Adipose tissue (tissue), 3 donors: ENCODE results near the gene ULK4. TPM values are rescaled to one million over a fixed set of nuclear protein-coding genes. Genes with fewer than 3 reads are reported as not detected.
"Not testable (repeated sequence)": the region's sequence is repeated elsewhere in the genome, so short reads cannot be mapped to it uniquely, and the experiment has no call there.

Experiments used
- H3K27ac ChIP-seq: one replicate; pipeline ENCODE4 v1.5.1; 2013; ENCODE audit warnings: low read depth, low read length
- WGBS, 3 donors: extraction: QIAGEN DNeasy Blood & Tissue Kit; methylation state at CpG; one replicate each; pipeline ENCODE4 v1.1.7; 2013; 5-methylcytosine and 5-hydroxymethylcytosine counted together
- polyA plus RNA-seq, 3 donors: library from polyadenylated mRNA; stranded (reverse); fragments of 200-250 nt; gene quantifications; one replicate each; pipeline ENCODE4 v1.2.3, GENCODE V29; 2013
- donor health status: healthy with polysubstance abuse.
- donor health status: Bipolar disorder and iron deficiency.
- donor health status: healthy.

Gene ULK4
- polyA plus RNA-seq, 3 donors = 0.45 to 1.9 (median 1.8) TPM

DNA sequence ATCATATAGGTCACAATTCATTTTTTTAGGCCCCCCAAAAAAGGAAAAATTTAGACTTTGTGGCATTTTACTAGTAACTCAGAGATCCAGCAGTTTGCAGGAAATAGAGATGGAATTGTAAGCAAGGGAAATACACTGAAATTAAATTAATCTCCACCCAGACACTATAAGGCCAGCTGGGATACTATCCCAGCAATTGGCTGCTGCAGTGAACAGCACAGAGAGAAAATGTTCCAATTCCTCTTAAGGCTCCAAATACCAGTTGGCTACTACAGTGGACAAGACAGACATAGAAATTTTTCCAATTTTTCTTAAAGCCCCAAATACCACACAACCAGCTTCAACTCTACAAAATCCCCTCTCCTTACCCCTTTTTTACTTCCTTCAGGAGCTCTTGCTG, 78.9 kb downstream of the ULK4 start:
- no peak overlapping the region for H3K27ac ChIP-seq

DNA sequence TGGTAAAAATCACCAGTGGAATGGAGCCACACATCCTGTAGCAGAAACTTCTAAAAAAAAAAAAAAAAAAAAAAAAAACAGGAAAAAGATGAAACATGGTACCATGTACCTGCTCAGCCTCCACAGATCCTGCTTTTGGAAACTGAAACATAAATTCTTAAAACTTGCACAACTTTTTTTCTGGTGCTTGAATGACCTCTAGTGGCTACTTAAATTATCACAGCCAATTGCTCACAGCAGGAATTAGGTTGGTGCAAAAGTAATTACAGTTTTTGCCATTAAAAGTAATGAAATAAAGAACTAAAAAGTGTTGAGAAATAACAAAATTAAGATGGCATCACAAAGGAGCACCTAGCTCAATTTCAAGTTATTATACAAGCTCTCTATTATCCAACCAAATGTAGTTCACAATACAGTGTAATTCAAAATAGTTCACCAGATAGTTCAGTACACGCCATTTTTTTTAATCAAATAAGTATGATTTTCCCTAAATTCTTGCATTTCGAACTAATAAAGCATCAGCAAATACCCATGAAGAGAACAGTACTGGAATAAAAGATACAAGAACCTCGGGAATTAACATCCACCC, 80.6 kb downstream of the ULK4 start:
- 50 to 69% (median 61%) methylated on average over 3 of the region's 3 CpGs for WGBS, 3 donors

GRCh38 chr3:41880387-41880786, 81.5 kb downstream of the ULK4 start:
- no peak overlapping the region for H3K27ac ChIP-seq
- WGBS, 3 donors = 46 to 80% (median 76%) methylated on average over 2 of the region's 2 CpGs

More for the DNA sequence above, 80.6 kb downstream of the ULK4 start:
- no peak overlapping the region for H3K27ac ChIP-seq

GRCh38 chr3:41877741-41878140, 84.2 kb downstream of the ULK4 start:
- WGBS, 3 donors = 94 to 97% (median 95%) methylated on average over 9 of the region's 9 CpGs
- H3K27ac ChIP-seq = not testable (repeated sequence)

DNA sequence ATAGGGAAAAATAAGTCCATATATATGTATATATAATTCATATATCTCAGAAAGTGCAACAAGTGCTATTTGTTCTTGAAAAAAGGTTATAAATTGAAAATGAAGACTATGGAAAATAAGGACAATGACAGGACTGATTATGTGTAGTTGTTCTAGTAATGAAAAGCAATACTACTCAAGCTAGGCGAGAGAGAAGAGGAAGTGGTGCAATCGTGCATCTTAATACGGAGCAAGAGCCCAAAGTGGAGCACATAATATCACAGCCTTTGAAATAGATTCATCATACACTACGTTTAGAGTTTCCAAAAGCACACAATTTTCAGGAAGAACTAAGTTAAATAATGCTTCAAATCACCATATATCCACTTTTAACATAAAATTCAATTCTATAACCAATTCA, 87.9 kb downstream of the ULK4 start:
- H3K27ac ChIP-seq = no peak overlapping the region
- 67 to 93% (median 74%) methylated on average over 4 of the region's 4 CpGs for WGBS, 3 donors

DNA sequence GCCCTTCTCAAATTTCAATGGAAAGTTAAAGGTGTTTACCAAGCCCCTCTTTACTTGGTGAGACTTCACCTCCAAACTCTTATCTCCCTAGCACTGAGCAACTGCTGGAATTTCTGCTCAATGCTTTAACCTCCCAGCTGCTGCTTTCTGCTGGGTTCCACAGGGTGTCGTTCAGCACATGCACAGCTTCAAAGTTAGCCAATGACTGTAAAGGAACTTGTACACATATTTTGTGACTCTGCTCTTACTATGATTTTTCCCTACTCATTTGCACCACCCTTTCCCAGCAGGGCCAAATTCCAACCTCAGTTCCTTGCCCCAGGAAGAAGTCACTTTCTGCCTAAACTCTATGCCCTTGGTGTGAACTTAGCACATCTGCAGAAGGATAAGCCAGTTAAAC, 89.7 kb downstream of the ULK4 start:
- 82 to 95% (median 88%) methylated on average over 1 of the region's 1 CpG for WGBS, 3 donors
- no peak overlapping the region for H3K27ac ChIP-seq

- no peak overlapping the region for H3K27ac ChIP-seq
- WGBS, 3 donors = 86 to 96% (median 94%) methylated on average over 2 of the region's 2 CpGs
Measured at GRCh38 chr3:41867533-41867932, 94.4 kb downstream of the ULK4 start.

DNA sequence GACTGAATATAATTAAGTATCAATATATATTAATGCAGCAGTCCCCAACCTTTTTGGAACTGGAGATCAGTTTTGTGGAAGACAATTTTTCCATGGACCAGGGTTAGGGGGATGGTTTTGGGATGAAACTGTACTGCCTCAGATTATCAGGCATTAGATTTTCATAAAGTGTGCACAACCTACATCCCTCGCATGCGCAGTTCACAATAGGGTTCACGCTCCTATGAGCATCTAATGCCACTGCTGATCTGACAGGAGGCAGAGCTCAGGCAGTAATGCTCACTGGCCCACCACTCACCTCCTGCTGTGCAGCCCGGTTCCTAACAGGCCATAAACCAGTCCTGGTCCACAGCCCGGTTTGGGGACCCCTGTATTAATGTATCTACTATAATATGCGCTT, 95.6 kb downstream of the ULK4 start:
- WGBS, 3 donors = 92 to 97% (median 94%) methylated on average over 6 of the region's 6 CpGs
- no peak overlapping the region for H3K27ac ChIP-seq

- WGBS, 3 donors = 86 to 100% (median 93%) methylated on average over 1 of the region's 1 CpG
Measured at GRCh38 chr3:41863024-41863423, 98.9 kb downstream of the ULK4 start.

DNA sequence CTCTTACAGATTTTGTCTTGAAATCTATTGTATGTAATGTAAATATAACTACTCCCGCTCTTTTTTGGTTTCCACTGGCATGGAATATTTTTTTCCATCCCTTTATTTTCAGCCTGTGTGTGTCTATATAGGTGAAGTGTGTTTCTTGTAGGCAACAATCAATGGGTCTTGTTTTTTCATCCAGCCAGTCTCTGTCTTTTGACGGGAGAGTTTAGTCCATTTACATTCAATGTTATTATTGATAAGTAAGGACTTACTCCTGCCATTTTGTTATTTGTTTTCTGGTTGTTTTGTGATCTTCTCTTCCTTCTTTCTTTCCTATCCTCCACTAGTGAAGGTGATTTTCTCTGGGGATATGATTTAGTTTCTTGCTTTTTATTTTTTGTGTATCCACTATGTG, 101.4 kb downstream of the ULK4 start:
- not testable (repeated sequence) for H3K27ac ChIP-seq
- WGBS, 3 donors = 96 to 100% (median 97%) methylated on average over 2 of the region's 2 CpGs

More at GRCh38 chr3:41863024-41863423, 98.9 kb downstream of the ULK4 start:
- no peak overlapping the region for H3K27ac ChIP-seq

DNA sequence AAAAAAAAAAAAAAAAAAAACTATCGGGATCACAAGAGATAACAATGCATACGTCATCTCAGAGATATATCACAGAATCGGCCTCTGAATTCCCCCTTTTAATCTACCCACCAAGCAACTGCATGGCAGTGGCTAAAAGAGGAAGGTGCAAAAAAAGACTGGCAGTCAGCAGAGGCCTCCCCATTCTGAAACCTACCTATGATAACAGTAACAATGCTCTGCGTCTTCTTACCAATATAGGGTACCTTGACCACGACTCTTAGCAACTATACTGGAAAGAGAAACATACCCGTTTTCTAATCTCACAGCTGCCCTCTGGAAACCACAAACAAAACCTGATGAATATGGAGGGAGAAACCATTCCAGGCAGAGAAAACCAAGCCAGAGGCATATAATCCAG, 106.9 kb downstream of the ULK4 start:
- H3K27ac ChIP-seq = no peak overlapping the region
- 90 to 97% (median 93%) methylated on average over 6 of the region's 6 CpGs for WGBS, 3 donors

DNA sequence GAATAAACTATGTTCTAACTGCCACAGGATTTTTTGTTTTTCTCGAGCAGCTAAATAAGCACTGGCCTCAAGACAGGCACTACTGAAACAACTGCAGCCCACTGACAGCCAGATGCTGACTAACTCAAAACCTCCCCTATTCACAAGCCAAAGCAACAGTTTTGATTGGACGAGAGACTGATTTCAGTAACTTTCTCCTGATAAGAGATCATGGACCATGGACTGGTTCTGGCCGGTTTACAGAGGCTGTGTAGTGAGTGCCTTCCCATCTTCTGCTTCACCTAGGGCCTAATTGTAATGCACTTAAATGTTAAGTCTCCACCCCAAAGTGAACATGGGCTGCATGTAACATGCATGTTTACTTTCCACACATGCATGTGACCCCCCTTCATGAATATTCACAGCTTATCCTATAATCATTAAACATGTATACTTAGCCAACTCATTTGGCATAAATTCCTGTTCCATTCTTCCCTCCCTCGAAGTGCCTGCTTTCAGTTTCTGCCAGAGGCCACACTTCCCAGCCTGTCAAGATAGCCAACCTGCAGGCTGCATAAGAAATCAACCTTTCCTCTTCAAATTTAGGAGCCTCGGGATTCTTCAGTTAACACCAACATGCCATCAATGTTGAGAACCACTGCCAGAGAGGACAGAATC, 108.2 kb downstream of the ULK4 start:
- H3K27ac ChIP-seq = no peak overlapping the region
- WGBS, 3 donors = 74 to 82% (median 78%) methylated on average over 5 of the region's 5 CpGs

DNA sequence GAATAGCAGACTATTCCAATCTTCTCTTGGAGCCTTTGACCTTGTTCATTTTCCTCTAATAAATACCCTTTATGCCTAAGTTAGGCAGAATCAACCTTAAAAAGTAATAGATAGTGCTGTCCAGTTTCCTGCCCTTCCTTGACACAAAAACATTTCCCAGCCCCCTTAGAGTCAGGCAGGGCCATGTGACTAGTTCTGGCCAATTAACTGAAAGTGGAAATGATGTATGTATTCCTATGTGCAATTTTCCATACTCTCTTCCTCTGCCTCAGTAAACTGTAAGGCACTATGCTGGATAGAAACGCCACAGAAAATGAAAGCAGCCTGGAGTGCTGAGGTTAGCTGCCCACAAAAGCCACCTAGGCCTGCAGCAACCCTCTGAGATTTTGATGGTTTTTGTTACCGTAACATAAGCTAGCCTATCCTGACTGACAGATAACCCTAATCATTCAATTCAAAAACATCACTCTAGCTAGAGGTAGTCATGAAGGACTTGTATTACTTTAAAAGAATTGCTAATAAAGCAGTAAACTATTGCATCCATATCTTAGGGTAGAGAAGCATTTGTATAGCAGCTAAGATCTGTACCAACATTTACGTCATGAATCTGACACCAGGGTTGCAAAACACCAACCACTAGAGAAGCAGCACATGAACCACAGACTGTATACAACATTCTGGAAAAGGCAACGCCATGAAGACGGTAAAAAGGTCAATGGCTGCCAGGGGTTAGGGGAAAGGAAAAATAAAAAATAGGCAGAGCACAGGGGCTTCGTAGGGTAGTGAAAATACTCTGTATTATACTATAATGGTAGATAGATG, 112.9 kb downstream of the ULK4 start:
- 81 to 93% (median 87%) methylated on average over 6 of the region's 6 CpGs for WGBS, 3 donors
- H3K27ac ChIP-seq = no peak overlapping the region

- no peak overlapping the region for H3K27ac ChIP-seq
- 93 to 100% (median 96%) methylated on average over 1 of the region's 1 CpG for WGBS, 3 donors
Measured at GRCh38 chr3:41847679-41848078, 114.2 kb downstream of the ULK4 start.

- H3K27ac ChIP-seq = no peak overlapping the region
- 89 to 97% (median 93%) methylated on average over 1 of the region's 1 CpG for WGBS, 3 donors
Measured at GRCh38 chr3:41846850-41847249, 115.1 kb downstream of the ULK4 start.

- no peak overlapping the region for H3K27ac ChIP-seq
- 87 to 93% (median 90%) methylated on average over 1 of the region's 1 CpG for WGBS, 3 donors
Measured at GRCh38 chr3:41845826-41846225, 116.1 kb downstream of the ULK4 start.

DNA sequence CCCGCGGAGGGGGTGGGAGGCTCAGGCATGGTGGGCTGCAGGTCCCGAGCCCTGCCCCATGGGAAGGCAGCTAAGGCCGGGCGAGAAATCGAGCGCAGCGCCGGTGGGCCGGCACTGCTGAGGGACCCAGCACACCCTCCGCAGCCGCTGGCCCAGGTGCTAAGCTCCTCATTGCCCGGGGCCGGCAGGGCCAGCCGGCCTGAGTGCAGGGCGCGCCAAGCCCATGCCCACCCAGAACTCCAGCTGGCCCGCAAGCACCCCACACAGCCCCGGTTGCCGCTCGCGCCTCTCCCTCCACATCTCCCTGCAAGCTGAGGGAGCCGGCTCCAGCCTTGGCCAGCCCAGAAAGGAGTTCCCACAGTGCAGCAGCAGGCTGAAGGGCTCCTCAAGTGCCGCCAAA, 117.6 kb downstream of the ULK4 start:
- WGBS, 3 donors = 95 to 98% (median 96%) methylated on average over 24 of the region's 24 CpGs
- not testable (repeated sequence) for H3K27ac ChIP-seq

- not testable (repeated sequence) for H3K27ac ChIP-seq
- 98 to 99% (median 99%) methylated on average over 52 of the region's 52 CpGs for WGBS, 3 donors
Measured at GRCh38 chr3:41840936-41841668, 120.8 kb downstream of the ULK4 start.
